ENCODE data around the gene RPS17.

DNA sequence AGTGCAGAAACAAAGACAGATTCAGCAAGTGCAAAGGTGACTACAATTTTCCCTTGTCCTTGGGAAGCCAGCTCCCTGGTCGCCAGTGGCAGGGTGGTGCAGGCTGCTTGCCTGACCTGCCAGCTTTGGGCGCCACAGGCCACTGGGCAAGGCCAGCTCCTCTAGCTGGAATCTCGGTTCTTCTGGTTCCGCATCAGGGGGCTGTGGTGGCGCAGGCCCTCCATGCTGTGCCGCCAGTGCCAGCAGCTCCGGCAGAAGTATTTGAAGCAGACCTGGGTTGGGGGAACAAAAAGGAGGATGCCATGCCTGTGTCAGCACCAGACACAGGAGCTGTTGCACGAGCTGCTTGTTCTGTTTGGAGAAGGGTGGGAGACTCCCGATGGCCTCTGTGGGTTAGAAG is 4.2 kb upstream of the RPS17 start:
- TF ChIP-seq, protein P1, sequence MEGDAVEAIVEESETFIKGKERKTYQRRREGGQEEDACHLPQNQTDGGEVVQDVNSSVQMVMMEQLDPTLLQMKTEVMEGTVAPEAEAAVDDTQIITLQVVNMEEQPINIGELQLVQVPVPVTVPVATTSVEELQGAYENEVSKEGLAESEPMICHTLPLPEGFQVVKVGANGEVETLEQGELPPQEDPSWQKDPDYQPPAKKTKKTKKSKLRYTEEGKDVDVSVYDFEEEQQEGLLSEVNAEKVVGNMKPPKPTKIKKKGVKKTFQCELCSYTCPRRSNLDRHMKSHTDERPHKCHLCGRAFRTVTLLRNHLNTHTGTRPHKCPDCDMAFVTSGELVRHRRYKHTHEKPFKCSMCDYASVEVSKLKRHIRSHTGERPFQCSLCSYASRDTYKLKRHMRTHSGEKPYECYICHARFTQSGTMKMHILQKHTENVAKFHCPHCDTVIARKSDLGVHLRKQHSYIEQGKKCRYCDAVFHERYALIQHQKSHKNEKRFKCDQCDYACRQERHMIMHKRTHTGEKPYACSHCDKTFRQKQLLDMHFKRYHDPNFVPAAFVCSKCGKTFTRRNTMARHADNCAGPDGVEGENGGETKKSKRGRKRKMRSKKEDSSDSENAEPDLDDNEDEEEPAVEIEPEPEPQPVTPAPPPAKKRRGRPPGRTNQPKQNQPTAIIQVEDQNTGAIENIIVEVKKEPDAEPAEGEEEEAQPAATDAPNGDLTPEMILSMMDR (IDR thresholded peaks at IDR 0.05 in 4 of 5, conservative IDR thresholded peaks at IDR 0.05 in 1 of 5): no peak
- TF ChIP-seq POLR2A (IDR thresholded peaks at IDR 0.05): no peak
